Measurements from ENCODE around the gene SLC44A3.

GRCh38 chr1:94836891-94837290 is 16.7 kb downstream of the SLC44A3 start:
- TF ChIP-seq CTCF (IDR thresholded peaks at IDR 0.05) = no peak
- no peak for TF ChIP-seq EP300 (IDR thresholded peaks at IDR 0.05)
- no peak for TF ChIP-seq POLR2AphosphoS5 (IDR thresholded peaks at IDR 0.05)

Data from stomach (tissue), 4 donors.